LNCaP clone FGC (cell line): ENCODE data around the gene KIF17.

Experiments
- DNase-seq: peaks from one replicate; pipeline ENCODE4 v3.0.0-alpha.2; 2011; ENCODE audit warnings: low read depth
- H3K4me3 ChIP-seq: 2 replicates; pipeline ENCODE4 v1.5.1; 2011; ENCODE audit warnings: mild to moderate bottlenecking, low read depth, low read length, control low read depth
- CTCF ChIP-seq: IDR thresholded peaks from 2 replicates; pipeline ENCODE4 v1.5.1; 2012; ENCODE audit warnings: mild to moderate bottlenecking; ENCODE audit not compliant: control insufficient read depth, insufficient read depth; ENCODE audit errors: extremely low read depth

The KIF17 gene

DNA sequence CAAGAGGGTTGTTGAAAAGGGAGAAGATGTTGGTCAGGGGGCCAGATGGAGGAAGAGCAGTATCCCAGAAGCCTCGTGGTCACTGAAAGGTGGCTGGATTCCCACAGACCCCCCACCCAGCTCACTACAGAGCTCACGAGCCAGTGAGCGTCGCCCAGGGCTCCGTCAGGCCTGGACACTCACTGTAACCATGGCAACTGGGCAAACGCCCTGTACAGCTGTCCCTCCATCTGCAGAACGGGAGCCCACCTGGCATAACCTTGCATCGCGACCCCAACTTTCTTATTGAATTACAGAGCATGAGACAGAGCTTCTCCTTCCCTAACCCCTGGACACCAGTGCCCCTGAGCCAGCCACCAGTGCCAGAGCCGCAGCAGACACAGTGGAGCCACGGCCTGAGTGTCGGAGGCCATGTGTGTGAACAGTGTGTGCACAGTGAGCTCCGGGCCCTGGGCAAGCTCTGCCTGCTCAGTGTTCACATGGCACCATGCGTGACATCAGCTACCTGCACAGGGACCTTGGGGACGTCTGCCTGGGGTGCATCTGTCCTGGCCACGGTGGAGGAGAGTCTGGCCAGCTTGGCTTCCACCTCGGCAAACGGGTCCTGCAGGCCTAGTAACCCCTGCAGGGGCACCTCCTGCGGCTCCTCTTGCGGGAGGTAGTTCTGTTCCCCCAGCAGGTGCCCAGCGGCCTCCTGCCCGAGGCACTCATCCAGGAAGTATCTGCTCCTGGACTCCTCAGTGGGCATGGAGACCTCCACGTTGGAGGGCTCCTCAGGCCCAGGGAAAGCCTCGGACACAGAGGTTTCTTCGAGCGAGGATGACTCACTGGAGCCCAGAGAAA, 30.7 kb downstream of the KIF17 start:
- TF ChIP-seq CTCF: no peak
- DNase-seq: no peak
- H3K4me3 ChIP-seq: no peak overlapping the region

- no peak for DNase-seq
- no peak overlapping the region for H3K4me3 ChIP-seq
- no peak for TF ChIP-seq CTCF
These were observed 32.1 kb downstream of the KIF17 start for GRCh38 chr1:20685741-20686140.

GRCh38 chr1:20685099-20685662, 32.6 kb downstream of the KIF17 start:
- DNase-seq: no peak
- no peak overlapping the region for H3K4me3 ChIP-seq
- TF ChIP-seq CTCF: no peak

DNA sequence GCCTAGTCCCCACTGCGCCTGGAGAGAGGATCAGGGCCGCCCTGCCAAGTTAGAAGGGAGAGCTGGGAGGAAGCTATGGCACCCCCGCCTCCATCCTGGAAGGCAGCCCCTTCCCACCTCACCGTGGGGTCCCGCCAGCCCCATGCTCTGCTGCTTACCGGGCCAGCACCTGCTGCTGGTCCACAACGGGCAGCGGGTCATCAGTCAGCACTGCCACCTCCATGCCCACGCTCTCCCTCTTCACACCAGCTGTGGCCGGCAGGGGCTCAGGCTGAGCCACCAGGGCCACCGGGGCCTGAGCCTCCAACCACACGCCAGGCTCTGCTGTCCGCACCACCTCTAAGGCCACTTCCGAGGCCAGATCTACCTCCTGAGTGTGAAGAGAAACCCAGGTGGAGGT, 33.2 kb downstream of the KIF17 start:
- H3K4me3 ChIP-seq: no peak overlapping the region

GRCh38 chr1:20684050-20684620, 33.7 kb downstream of the KIF17 start:
- no peak overlapping the region for H3K4me3 ChIP-seq
- TF ChIP-seq CTCF: no peak
- no peak for DNase-seq

More for the DNA sequence above, 33.2 kb downstream of the KIF17 start:
- no peak for DNase-seq
- TF ChIP-seq CTCF: no peak

- no peak for DNase-seq
- H3K4me3 ChIP-seq: no peak overlapping the region
- no peak for TF ChIP-seq CTCF
These were observed 34.2 kb downstream of the KIF17 start for GRCh38 chr1:20683614-20684013.
